Uterus (tissue), 4 donors: ENCODE measurements around the gene ARAP1. TPM values are rescaled to one million over a fixed set of nuclear protein-coding genes. Genes with fewer than 3 reads are reported as not detected.

Experiments used
- DNase-seq, 2 donors: peaks; one replicate each; pipeline ENCODE4 v3.0.0-alpha.2; 2019 to 2020
- H3K27ac ChIP-seq, 2 donors: fragments of 200-600 bp; sonication (generic); 1 replicate in 1 of 2; 2 replicates in 1 of 2; pipeline ENCODE4 v1.5.1; 2016 to 2018
- H3K27me3 ChIP-seq, 2 donors: fragments of 200-600 bp; sonication (generic); one replicate each; pipeline ENCODE4 v1.5.1; 2018 to 2019; ENCODE audit warnings: control low read depth in 1 of 2
- H3K36me3 ChIP-seq, 2 donors: fragments of 200-600 bp; sonication (generic); one replicate each; pipeline ENCODE4 v1.5.1; 2019; ENCODE audit warnings: control low read depth in 1 of 2
- H3K4me1 ChIP-seq, 2 donors: fragments of 200-600 bp; sonication (generic); one replicate each; pipeline ENCODE4 v1.5.1; 2018 to 2019; ENCODE audit warnings: control low read depth in 1 of 2
- H3K4me3 ChIP-seq, 2 donors: fragments of 200-600 bp; sonication (generic); 1 replicate in 1 of 2; 2 replicates in 1 of 2; pipeline ENCODE4 v1.5.1; 2018 to 2019; ENCODE audit warnings: mild to moderate bottlenecking in 1 of 2
- H3K9me3 ChIP-seq, 2 donors: fragments of 200-600 bp; sonication (generic); one replicate each; pipeline ENCODE4 v1.5.1; 2019; ENCODE audit warnings: control low read depth in 1 of 2
- CTCF ChIP-seq, 4 experiments: fragments of 200-600 bp in 2 of 4; fragments of 450-650 bp in 2 of 4; sonication (generic) in 2 of 4; IDR thresholded peaks; one replicate each; pipeline ENCODE4 v1.5.1; 2016 to 2019; ENCODE audit warnings: antibody characterized with exemption in 4 of 4, mild to moderate bottlenecking in 2 of 4, moderate library complexity in 1 of 4
- POLR2A ChIP-seq, 2 donors: fragments of 450-650 bp; IDR thresholded peaks; one replicate each; pipeline ENCODE4 v1.6.1; 2016; ENCODE audit warnings: antibody characterized with exemption in 2 of 2, mild to moderate bottlenecking in 1 of 2, moderate library complexity in 1 of 2
- intact Hi-C: fragments of 100-400 bp; cut with DNase I; formaldehyde crosslinking; loops from one replicate; pipeline ENCODE4 v1.15.1; 2023; ENCODE audit warnings: low total_unique reads
- total RNA-seq, 4 donors: library from RNA; depleted of rRNA in 3 of 4; stranded (reverse); fragments of >200 nt in 3 of 4; gene quantifications; one replicate each; pipeline versions ENCODE4 v1.1.0 to v1.2.4, GENCODE V29; 2014 to 2023
- donor health status: DM: yes; HTN: yes; CAD: no.

ARAP1 gene
- total RNA-seq, 4 donors from 2014 or later, result 21.3 to 222 (median 70.4) TPM

GRCh38 chr11:72704783-72705265, 47.4 kb downstream of the ARAP1 start:
- Histone ChIP-seq H3K4me3 (no peak overlapping the region), H3K4me1 (peaks cover 13 to 18% of the 10 kb centered on the region in 2 donors), H3K27ac (peak overlapping the region; percentile 79 to 81), H3K9me3 (no peaks in the 10 kb centered on the region), H3K36me3 (no peaks in the 10 kb centered on the region), H3K27me3 (no peaks in the 10 kb centered on the region)
- no peak for DNase-seq
- intact Hi-C loops, result no loop called here
- no peak for TF ChIP-seq CTCF (IDR thresholded peaks at IDR 0.05)
- TF ChIP-seq POLR2A (IDR thresholded peaks at IDR 0.05), result no peak

GRCh38 chr11:72704028-72704782, 48.0 kb downstream of the ARAP1 start:
- Histone ChIP-seq H3K4me3 (no peak overlapping the region), H3K9me3 (no peaks in the 10 kb centered on the region), H3K27me3 (no peaks in the 10 kb centered on the region), H3K4me1 (peaks cover 13 to 18% of the 10 kb centered on the region in 2 donors), H3K36me3 (no peaks in the 10 kb centered on the region), H3K27ac (peak overlapping the region; percentile 79 to 81)
- no peak for DNase-seq
- TF ChIP-seq POLR2A (IDR thresholded peaks at IDR 0.05) (no peak), CTCF (IDR thresholded peaks at IDR 0.05) (peak in 2 of 4 experiments; percentile 3 to 14)
- intact Hi-C loops, result no loop called here

GRCh38 chr11:72703267-72704008, 48.8 kb downstream of the ARAP1 start:
- peak overlapping the region in 1 of 2 donors; percentile 18 for H3K4me3 ChIP-seq
- H3K4me1 ChIP-seq, result peaks cover 13 to 18% of the 10 kb centered on the region in 2 donors
- no peaks in the 10 kb centered on the region for H3K36me3 ChIP-seq
- DNase-seq, result peak; percentile 82 to 87
- no peak for TF ChIP-seq CTCF (IDR thresholded peaks at IDR 0.05)
- no peak for TF ChIP-seq POLR2A (IDR thresholded peaks at IDR 0.05)
- H3K9me3 ChIP-seq, result no peaks in the 10 kb centered on the region
- no peaks in the 10 kb centered on the region for H3K27me3 ChIP-seq
- intact Hi-C loops, result no loop called here
- H3K27ac ChIP-seq, result peak overlapping the region; percentile 79 to 81

- no peak for DNase-seq
- intact Hi-C loops, result no loop called here
- no peaks in the 10 kb centered on the region for H3K27me3 ChIP-seq
- peak overlapping the region; percentile 79 to 81 for H3K27ac ChIP-seq
- H3K9me3 ChIP-seq, result no peaks in the 10 kb centered on the region
- H3K4me3 ChIP-seq, result peak overlapping the region in 1 of 2 donors; percentile 18
- no peaks in the 10 kb centered on the region for H3K36me3 ChIP-seq
- TF ChIP-seq CTCF (IDR thresholded peaks at IDR 0.05) (no peak), POLR2A (IDR thresholded peaks at IDR 0.05) (no peak)
- H3K4me1 ChIP-seq, result peaks cover 13 to 18% of the 10 kb centered on the region in 2 donors
Measured at GRCh38 chr11:72702577-72703241, 49.5 kb downstream of the ARAP1 start.
